AG20443 (cell line): ENCODE results near the gene RNF4.

Experiments used
- DNase-seq: peaks from one replicate; pipeline ENCODE4 v3.0.0; 2012; ENCODE audit warnings: low spot score, mixed read lengths

Gene RNF4

GRCh38 chr4:2437475-2438215 is 31.3 kb upstream of the RNF4 start:
- DNase-seq = no peak

- DNase-seq = no peak
These were observed 29.8 kb upstream of the RNF4 start for GRCh38 chr4:2438822-2439718.

GRCh38 chr4:2441393-2442174 is 27.3 kb upstream of the RNF4 start:
- DNase-seq = peak; percentile 75

- no peak for DNase-seq
These were observed 26.5 kb upstream of the RNF4 start for GRCh38 chr4:2442175-2442993.

- no peak for DNase-seq
These were observed 25.7 kb upstream of the RNF4 start for GRCh38 chr4:2443061-2443730.

GRCh38 chr4:2443956-2444740 is 24.8 kb upstream of the RNF4 start:
- DNase-seq = no peak

- DNase-seq = no peak
These were observed 23.8 kb upstream of the RNF4 start for GRCh38 chr4:2445130-2445529.

GRCh38 chr4:2445571-2445970 is 23.3 kb upstream of the RNF4 start:
- no peak for DNase-seq

- no peak for DNase-seq
These were observed 22.0 kb upstream of the RNF4 start for GRCh38 chr4:2446656-2447564.

- DNase-seq = no peak
These were observed 20.3 kb upstream of the RNF4 start for GRCh38 chr4:2448589-2448988.

GRCh38 chr4:2449051-2449450 is 19.9 kb upstream of the RNF4 start:
- DNase-seq = no peak

GRCh38 chr4:2449511-2450392 is 19.2 kb upstream of the RNF4 start:
- no peak for DNase-seq

- DNase-seq = no peak
These were observed 18.4 kb upstream of the RNF4 start for GRCh38 chr4:2450394-2451035.

GRCh38 chr4:2451036-2451520 is 17.8 kb upstream of the RNF4 start:
- no peak for DNase-seq

- no peak for DNase-seq
These were observed 16.8 kb upstream of the RNF4 start for GRCh38 chr4:2451821-2452785.
